Stomach (tissue), 19 donors: ENCODE measurements around the gene DHX58. TPM values are rescaled to one million over a fixed set of nuclear protein-coding genes. Genes with fewer than 3 reads are reported as not detected.
A peak's percentile ranks its signal among the peaks of the same experiment; 100 is the strongest.

Experiments used
- DNase-seq, 2 donors: peaks; one replicate each; pipeline versions ENCODE4 v3.0.0 to v3.0.0-alpha.2; 2013 to 2019
- H3K27ac ChIP-seq, 5 donors: fragments of 200-600 bp in 4 of 5; sonication (generic) in 4 of 5; one replicate each; pipeline ENCODE4 v1.5.1; 2013 to 2019; ENCODE audit warnings: mild to moderate bottlenecking in 1 of 5, moderate library complexity in 1 of 5
- H3K27me3 ChIP-seq, 3 donors: fragments of 200-600 bp; sonication (generic); one replicate each; pipeline ENCODE4 v1.5.1; 2017 to 2019; ENCODE audit warnings: mixed run types in 1 of 3
- H3K36me3 ChIP-seq, 4 donors: fragments of 200-600 bp; sonication (generic); 1 replicate in 3 of 4; 2 replicates in 1 of 4; pipeline ENCODE4 v1.5.1; 2016 to 2019
- H3K4me1 ChIP-seq, 4 donors: fragments of 200-600 bp; sonication (generic); one replicate each; pipeline ENCODE4 v1.5.1; 2016 to 2019
- H3K4me3 ChIP-seq, 4 donors: fragments of 200-600 bp; sonication (generic) in 3 of 4; one replicate each; pipeline ENCODE4 v1.5.1; 2016 to 2019; ENCODE audit warnings: mild to moderate bottlenecking in 1 of 4
- H3K9me3 ChIP-seq, 4 donors: fragments of 200-600 bp; sonication (generic); one replicate each; pipeline ENCODE4 v1.5.1; 2016 to 2019
- EP300 ChIP-seq: sonication (generic); formaldehyde crosslinking; IDR thresholded peaks from one replicate; pipeline ENCODE4 v1.6.1; 2017; ENCODE audit warnings: antibody characterized with exemption
- POLR2A ChIP-seq, 4 donors: fragments of 450-650 bp; IDR thresholded peaks; one replicate each; pipeline ENCODE4 v1.6.1; 2016; ENCODE audit warnings: antibody characterized with exemption in 4 of 4, control low read depth in 2 of 4, mild to moderate bottlenecking in 1 of 4, moderate library complexity in 1 of 4
- POLR2AphosphoS5 ChIP-seq, 3 donors: sonication (generic); formaldehyde crosslinking; IDR thresholded peaks; one replicate each; pipeline ENCODE4 v1.6.1; 2016; ENCODE audit warnings: antibody characterized with exemption in 3 of 3
- whole genome bisulfite sequencing, 5 donors: extraction: QIAGEN DNeasy Blood & Tissue Kit in 3 of 5; methylation state at CpG; one replicate each; pipeline versions ENCODE4 v1.1.5 to v1.1.7; 2013 to 2018; 5-methylcytosine and 5-hydroxymethylcytosine counted together
- intact Hi-C: fragments of 100-400 bp; cut with DNase I; formaldehyde crosslinking; loops from one replicate; pipeline ENCODE4 v1.15.1; 2023; ENCODE audit warnings: low total_unique reads
- long read RNA-seq, 10 donors: transcript quantifications; one replicate each; lab custom pipeline, GENCODE V29; 2026
- polyA plus RNA-seq, 3 donors: library from polyadenylated mRNA; stranded (reverse); fragments of 200-250 nt; gene quantifications; one replicate each; pipeline ENCODE4 v1.2.3, GENCODE V29; 2013
- total RNA-seq, 5 donors: library from RNA; depleted of rRNA; stranded (reverse); fragments of >200 nt; gene quantifications; one replicate each; pipeline versions ENCODE4 v1.1.0 to v1.2.3, GENCODE V29; 2014 to 2016
- TF ChIP-seq, protein P1 (sequence below), 7 experiments: fragments of 450-650 bp in 4 of 7; fragments of 200-600 bp in 3 of 7; sonication (generic) in 3 of 7; IDR thresholded peaks; one replicate each; pipeline ENCODE4 v1.5.1; 2016 to 2019; ENCODE audit warnings: antibody characterized with exemption in 7 of 7, control low read depth in 2 of 7, mild to moderate bottlenecking in 1 of 7
- donor health status: healthy with polysubstance abuse.
- donor health status: Bipolar disorder and iron deficiency.
- donor health status: healthy.

The DHX58 gene
- total RNA-seq (10 to 100 TPM in 2 of 5 donors, 1 to 10 TPM in 3; 3.2 to 21.9 (median 9.8) TPM), polyA plus RNA-seq (10 to 100 TPM; 15.1 to 23.4 (median 20.3) TPM)
- long read RNA-seq, donor 1, result 0 reads
- long read RNA-seq, donor 2, result 0 reads
- long read RNA-seq, donor 3, result 0 reads
- long read RNA-seq, donor 4, result 0 reads
- long read RNA-seq, donor 5, result 0 reads
- long read RNA-seq, donor 6, partial matches to known transcripts, result 0 of 2 reads
- long read RNA-seq, donor 6, other reads (novel, unspliced or antisense), result 0 of 2 reads
- long read RNA-seq, donor 7, partial matches to known transcripts, result 0 of 1 reads
- long read RNA-seq, donor 7, other reads (novel, unspliced or antisense), result 0 of 1 reads
- long read RNA-seq, donor 8, partial matches to known transcripts, result 0 of 2 reads
- long read RNA-seq, donor 8, other reads (novel, unspliced or antisense), result 0 of 2 reads
- long read RNA-seq, donor 9, result 0 reads
- long read RNA-seq, donor 10, result 0 reads

DNA sequence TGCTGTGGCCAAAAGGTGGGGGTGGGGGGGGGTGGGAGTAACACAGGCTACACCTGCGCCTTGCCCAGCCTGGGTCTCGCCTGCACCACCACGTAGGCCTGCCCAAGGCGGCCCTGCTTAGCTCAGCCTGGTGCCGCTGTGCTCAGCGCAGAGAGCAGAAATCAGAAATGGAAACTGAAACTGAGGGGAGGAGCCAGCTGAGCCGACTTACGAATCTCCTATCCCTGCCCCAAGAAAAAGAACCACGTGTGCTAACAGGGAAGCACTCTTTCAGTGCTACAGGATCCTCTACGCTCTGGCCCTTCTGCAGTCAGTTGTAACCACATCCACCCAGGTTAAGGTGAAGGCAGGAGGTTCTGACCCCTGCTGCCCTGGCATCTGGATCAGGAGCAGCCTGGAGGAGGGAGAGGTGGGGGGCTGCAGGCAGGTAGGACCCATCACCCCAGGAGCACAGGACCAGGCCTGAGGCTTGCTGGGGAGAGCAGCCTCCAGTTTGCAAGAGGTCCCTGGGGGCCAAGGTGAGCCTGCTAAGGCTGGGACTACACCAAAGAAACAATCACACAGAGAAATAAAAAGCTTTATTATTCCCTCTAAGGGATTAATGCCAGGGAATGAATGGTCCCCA is at the start of gene DHX58:
Gene DHX58, minus strand, starts transcription at position 163 of the 625 bp plus-strand sequence. CDS start 822 bp downstream, outside the sequence.
- peak within 1 kb of the TSS; percentile 92 to 96 (median 92) for H3K27ac ChIP-seq
- H3K9me3 ChIP-seq, result no peaks in the 10 kb centered on the region
- WGBS, 5 donors, result 1 to 2% (median 1%) methylated on average over 10 of the region's 10 CpGs
- DNase-seq, result peak; percentile 81 to 96
- no peaks in the 10 kb centered on the region for H3K27me3 ChIP-seq
- H3K4me1 ChIP-seq, result peaks cover 18 to 45% (median 35%) of the 10 kb centered on the region in 4 donors
- intact Hi-C loops, result loop anchor here (5.0 kb wide), 1 partner anchor 90 kb away; the partner anchor contains the start of gene NKIRAS2
- peak within 1 kb of the TSS; percentile 53 to 65 (median 60) for H3K4me3 ChIP-seq
- peaks cover 5 to 61% (median 49%) of the 10 kb centered on the region in 4 donors for H3K36me3 ChIP-seq
- TF ChIP-seq EP300, result no peak
- TF ChIP-seq POLR2A (IDR thresholded peaks at IDR 0.05), result no peak
- peak; percentile 51 to 90 (median 90) for TF ChIP-seq POLR2AphosphoS5 (IDR thresholded peaks at IDR 0.05)
- TF ChIP-seq, protein P1, sequence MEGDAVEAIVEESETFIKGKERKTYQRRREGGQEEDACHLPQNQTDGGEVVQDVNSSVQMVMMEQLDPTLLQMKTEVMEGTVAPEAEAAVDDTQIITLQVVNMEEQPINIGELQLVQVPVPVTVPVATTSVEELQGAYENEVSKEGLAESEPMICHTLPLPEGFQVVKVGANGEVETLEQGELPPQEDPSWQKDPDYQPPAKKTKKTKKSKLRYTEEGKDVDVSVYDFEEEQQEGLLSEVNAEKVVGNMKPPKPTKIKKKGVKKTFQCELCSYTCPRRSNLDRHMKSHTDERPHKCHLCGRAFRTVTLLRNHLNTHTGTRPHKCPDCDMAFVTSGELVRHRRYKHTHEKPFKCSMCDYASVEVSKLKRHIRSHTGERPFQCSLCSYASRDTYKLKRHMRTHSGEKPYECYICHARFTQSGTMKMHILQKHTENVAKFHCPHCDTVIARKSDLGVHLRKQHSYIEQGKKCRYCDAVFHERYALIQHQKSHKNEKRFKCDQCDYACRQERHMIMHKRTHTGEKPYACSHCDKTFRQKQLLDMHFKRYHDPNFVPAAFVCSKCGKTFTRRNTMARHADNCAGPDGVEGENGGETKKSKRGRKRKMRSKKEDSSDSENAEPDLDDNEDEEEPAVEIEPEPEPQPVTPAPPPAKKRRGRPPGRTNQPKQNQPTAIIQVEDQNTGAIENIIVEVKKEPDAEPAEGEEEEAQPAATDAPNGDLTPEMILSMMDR (IDR thresholded peaks at IDR 0.05), result peak in 1 of 7 experiments; percentile 13

DNA sequence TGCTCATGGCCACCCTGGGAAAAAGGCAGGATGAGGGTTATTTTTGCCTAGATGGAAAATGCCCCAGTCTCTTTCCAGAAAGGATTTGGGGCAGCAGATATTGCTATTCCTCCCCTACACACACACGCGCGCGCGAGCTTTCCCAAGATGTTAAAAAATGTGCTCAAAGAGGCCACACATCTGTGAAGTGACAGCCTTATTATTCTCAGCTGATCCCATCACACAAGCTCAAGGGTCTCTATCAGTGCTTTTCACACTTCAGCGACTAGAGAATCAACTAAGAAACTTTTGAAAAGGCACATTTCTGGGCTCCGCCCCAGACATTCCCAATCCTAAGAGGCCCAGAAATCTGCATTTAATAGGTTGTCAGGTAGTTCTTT is 48.0 kb upstream of the DHX58 start:
- TF ChIP-seq POLR2A (IDR thresholded peaks at IDR 0.05), result no peak
- TF ChIP-seq EP300, result no peak
- no peak for TF ChIP-seq POLR2AphosphoS5 (IDR thresholded peaks at IDR 0.05)
- TF ChIP-seq, protein P1 (IDR thresholded peaks at IDR 0.05), result no peak
- H3K27me3 ChIP-seq, result no peaks in the 10 kb centered on the region
- intact Hi-C loops, result no loop called here
- no peak overlapping the region for H3K27ac ChIP-seq
- H3K9me3 ChIP-seq, result no peaks in the 10 kb centered on the region
- WGBS, 5 donors, result 86 to 96% (median 91%) methylated on average over 7 of the region's 7 CpGs
- no peaks in the 10 kb centered on the region for H3K36me3 ChIP-seq
- no peak overlapping the region for H3K4me3 ChIP-seq
- DNase-seq, result no peak
- H3K4me1 ChIP-seq, result peaks cover under 1 to 5% (median 4%) of the 10 kb centered on the region in 4 donors

DNA sequence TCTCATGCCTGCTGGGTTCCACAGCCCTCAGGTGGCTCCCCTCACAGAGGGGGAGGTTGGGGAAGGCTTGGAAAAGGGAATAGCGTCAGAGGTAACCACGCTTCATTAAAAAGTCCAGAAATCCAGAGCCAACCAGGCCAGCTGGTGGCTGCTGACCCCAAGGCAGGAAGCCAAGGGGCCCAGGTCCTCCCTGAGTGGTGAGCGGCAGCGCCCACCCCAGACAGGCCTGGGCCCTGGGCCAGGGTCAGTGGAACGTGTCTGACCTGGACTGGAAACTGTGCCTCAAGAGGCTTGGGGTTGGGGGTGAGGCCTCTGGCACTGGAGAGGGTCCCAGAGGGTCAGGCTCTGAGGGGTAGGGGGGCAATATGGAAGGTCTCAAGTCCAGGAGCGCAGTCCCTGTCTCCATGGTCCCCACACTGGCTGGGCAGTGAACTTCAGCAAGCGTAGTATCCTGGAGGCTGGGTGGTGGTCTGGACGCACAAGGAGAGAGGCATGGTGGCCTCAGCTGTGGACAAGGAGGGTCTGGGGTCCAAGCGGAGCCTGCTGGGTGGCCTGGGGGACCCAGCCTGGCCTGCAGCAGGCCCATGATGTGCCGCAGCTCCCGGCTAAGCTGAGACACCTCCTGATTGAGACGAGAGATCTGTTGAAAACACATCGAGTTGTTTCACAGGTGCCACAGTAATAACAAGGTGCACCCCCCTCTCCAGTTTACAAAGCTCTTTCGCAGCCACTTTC is 47.4 kb upstream of the DHX58 start:
- 72 to 80% (median 75%) methylated on average over 13 to 14 of the region's 14 CpGs for WGBS, 5 donors
- no peak for DNase-seq
- Histone ChIP-seq H3K9me3 (no peaks in the 10 kb centered on the region), H3K27ac (no peak overlapping the region), H3K4me3 (no peak overlapping the region), H3K4me1 (peaks cover 4 to 8% (median 7%) of the 10 kb centered on the region in 4 donors), H3K36me3 (no peaks in the 10 kb centered on the region), H3K27me3 (no peaks in the 10 kb centered on the region)
- TF ChIP-seq, protein P1 (IDR thresholded peaks at IDR 0.05), result no peak
- TF ChIP-seq EP300 (no peak), POLR2AphosphoS5 (IDR thresholded peaks at IDR 0.05) (no peak), POLR2A (IDR thresholded peaks at IDR 0.05) (no peak)
- intact Hi-C loops, result no loop called here

DNA sequence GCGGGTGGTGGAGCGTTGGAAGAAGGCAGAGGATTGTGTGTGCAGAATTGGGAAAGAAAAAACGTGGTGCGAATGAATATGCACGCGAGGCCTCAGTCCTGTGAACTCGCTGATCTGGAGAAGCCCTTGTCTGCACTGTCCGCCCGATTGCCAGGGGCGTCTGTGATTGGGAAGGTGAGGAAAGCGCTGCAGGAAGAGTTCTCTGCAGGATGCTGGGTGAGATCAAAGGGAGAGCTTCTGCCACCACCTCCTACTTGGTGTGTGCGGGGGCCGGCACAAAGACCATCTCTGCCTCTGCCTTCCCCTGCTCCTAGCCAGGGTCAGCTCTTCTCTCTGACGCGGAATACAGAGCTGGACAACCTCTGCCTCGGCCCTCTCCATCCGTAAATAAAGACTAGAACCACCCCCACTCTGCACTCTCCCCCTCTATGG is 43.1 kb upstream of the DHX58 start:
- intact Hi-C loops, result no loop called here
- Histone ChIP-seq H3K27me3 (no peaks in the 10 kb centered on the region), H3K4me3 (peak overlapping the region; percentile 95 to 99 (median 98)), H3K4me1 (peaks cover 28 to 46% (median 40%) of the 10 kb centered on the region in 4 donors), H3K27ac (peak overlapping the region in 4 of 5 donors; percentile 67 to 94 (median 86)), H3K9me3 (no peaks in the 10 kb centered on the region), H3K36me3 (peaks cover 2 to 19% (median 13%) of the 10 kb centered on the region in 4 donors)
- WGBS, 5 donors, result 38 to 48% (median 45%) methylated on average over 17 of the region's 17 CpGs
- DNase-seq, result no peak
- TF ChIP-seq EP300 (no peak), POLR2AphosphoS5 (IDR thresholded peaks at IDR 0.05) (no peak), POLR2A (IDR thresholded peaks at IDR 0.05) (no peak)
- TF ChIP-seq, protein P1 (IDR thresholded peaks at IDR 0.05), result no peak
